Colon (tissue), 2 donors: ENCODE results near the gene VWA8.

ENCODE experiments used
- FAIRE-seq: peaks from 2 replicates; lab custom pipeline; 2012; peaks lifted over from hg19 to GRCh38; lab: Jason Lieb, UNC
- donor health status: control.
- donor health status: control.

VWA8 gene

DNA sequence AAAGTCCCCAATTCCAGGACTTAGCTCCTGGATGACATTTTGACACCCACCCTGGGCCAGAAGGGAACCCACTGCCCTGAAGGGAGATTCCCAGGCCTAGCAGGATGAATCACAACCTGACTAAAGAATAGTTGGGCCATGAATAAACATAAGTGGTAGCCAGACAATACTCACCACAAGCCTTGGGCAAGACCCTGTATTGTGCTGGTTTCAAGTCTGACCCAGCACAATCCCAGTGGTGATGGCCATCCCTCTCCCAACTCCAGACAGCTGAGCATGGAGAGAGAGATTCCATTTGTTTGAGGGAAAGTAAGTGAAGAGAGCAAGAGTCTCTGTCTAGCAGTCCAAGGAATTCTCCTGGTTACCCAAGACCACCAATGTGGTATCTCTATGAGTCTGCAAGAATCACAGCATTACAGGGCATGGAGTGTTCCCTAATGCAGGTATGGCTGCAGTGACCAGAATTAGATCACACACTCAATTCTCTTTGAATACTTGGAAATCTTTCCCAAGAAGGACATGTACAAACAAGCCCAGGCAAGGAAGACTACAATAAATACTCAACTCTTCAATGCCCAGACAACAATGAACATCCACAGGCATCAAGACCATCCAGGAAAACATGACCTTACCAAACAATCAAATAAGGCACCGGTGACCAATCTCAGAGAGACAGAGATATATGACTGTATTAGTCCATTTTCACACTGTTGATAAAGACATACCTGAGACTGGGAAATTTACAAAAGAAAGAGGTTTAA lies 158.0 kb downstream of the VWA8 start:
- no peak for FAIRE-seq

DNA sequence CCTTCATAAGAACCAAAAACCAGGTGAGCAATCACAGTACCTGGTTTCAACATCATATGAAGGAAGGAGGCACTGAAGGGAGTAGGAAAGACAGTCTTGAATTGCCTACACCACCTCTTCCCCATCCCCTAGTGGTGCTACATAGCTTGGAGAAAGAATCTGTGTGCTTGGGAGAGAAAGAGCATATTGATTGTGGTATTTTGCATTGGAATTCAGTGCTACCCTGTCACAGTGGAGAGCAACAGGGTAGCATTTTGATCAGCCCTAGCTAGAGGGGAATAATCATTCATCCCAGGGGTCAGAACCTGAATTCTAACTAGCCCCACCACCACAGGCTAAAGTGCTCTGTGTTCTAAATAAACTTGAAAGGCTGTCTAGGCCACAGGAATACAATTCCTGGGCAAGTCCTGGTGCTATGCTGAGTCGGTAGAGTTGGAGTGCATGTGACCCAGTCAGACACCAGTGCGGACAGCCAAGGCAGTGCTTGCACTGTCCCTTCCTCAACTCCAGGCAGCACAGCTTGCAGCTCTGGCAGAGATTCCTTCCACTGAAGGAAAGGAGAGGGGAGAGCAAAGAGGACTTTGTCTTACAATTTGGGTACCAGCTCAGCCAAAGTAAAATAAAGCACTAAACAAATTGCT lies 158.7 kb downstream of the VWA8 start:
- FAIRE-seq: no peak

DNA sequence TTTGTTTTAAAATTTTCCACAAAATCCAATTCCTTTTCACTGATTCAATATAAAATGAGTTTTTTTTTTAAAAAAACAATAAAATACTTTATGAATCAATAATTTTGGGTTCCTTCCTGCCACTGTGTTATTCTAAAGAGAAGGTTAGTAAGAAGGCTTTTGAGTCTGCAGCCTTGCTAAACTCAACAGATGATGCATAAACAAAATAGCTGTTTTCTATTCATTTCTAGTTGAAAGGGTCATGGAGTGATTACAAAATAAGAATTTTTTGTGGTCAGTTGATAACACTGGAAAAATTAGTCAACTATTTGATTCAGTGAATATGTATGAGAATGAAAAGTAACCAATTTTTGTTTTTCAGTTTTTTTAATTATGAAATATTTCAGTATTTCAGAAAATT lies 169.9 kb downstream of the VWA8 start:
- no peak for FAIRE-seq

DNA sequence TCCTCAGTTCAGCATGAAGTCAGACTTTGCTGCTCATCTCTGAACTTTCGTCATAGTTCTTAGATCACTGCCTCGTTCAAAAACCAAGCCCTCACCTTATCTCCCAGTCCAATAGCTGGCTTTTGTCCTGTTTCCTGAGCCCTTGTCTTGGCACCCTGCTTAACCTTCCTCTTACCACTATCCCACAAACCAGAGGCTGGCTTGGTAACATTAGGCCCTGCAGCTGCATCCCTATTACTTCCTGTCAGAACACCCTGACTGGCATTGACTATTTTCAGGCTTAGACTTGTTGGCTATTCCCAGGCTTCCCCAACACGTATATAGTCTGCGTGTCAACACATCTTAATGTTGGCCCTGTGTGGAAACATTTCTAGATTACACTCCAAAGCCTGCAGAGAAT lies 172.4 kb downstream of the VWA8 start:
- no peak for FAIRE-seq

DNA sequence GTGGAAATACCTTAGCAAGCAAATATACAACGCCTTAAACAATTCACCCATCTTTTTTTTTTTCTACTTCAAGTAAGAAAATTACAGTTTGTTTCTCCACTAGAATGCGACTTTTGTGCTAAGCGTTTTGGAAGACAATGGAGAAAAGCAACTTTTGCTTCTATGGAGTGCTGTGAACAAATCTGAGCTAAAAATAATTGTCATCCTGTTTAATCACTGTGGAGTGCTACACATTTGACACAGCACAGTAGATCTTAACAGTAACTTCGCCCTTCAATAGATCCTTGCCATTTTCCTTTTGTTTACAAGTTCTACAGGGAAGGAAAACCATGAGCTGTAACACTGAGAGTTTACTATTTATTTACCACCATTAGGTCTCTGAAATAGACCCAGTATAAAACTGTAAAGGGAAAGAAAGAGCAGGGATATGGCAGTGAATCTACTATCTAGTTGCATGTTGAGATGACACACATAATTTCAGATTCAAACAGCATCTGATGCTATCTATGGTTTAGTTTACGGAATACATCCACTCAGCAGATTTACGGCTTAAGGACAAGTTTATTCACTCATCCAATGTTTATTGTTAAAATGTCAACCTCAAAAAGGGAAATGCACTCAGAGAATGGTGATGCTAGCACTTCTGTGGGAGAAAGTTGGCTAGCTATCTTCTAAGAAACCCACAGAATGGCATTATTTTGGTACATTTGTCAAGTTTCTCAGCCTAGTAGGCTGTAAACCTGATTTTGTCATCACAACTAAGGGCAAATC lies 175.3 kb downstream of the VWA8 start:
- FAIRE-seq: no peak

DNA sequence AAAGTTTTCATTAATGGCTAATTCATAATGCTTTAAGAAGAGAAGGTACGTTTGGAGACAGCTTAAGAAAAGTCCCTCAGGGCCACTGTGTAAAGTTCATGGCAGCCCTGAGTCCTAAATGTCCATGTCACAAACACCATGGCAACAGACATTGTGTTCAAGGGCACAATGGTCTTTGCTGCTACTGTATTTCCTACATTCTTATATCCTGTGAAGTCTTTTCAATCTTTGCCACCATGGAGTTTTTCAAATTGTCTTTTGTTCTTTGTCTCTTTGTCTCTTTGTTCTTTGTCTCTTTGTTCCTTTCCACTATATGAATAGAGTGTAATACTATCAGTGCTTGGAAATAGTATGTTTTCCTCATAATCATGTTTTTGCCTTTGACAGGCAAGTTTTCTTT lies 178.8 kb downstream of the VWA8 start:
- no peak for FAIRE-seq

DNA sequence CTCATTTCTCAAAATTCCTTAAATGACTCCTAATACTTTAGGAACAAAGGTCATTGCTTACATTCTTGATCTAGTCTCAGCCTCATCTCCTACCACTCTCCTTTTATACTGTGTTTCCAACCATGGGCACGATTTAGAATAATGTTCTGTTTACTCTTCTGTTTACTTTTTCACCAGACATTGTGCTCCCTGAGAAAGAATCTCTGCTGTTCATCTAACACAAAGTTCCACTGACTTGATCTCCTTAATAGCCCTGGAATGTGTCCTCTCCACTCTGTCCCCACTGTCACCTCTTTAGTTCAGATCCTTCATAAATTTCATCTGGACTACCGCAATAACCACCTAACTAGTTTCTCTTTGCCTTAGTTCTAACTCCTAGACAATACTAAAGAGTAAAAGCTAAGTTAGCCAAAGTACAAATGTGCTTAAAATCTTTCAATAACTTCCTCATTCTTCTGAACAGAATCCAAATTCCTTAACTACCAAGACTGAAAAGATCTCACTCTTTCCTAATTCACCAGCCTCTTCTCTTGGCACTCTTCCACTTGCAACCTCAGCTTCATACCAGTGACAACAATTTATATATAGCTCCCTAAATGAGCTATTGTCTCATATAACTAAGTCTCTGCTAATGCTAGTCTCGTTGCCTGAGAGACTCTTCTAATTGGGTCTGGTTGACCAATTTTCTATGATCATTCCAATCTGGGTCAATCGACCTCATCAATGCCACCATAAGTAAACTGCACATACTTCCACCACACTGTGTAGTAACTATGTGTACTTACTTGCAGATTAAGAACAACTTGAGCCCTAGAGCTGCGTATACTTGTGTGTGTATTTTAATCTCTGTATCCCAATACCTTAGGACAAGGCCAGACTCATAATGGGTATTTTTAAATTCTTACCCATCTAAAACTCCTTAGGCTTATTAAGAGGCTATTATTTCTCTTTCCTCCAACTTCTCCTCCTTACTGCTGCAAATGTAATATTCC lies 179.9 kb downstream of the VWA8 start:
- FAIRE-seq: no peak

DNA sequence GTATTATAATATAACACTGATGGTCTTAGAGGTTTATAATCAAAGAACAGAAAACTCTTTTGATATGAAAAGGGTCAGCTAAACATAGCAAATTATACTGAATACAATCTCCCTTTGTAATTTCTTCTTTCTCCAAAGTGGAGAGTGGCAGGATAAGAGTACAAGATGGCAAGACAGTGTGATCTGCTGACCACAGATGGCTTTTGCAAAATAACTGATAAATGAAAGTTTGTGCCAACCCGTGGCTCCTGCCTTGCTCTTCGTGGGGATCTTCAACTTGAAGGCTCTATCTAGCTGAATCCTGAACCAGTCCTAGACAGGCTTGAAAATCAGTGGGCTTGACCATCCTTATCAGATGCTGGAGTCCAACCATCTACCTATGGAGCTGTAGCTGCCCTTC lies 185.7 kb downstream of the VWA8 start:
- FAIRE-seq: no peak

DNA sequence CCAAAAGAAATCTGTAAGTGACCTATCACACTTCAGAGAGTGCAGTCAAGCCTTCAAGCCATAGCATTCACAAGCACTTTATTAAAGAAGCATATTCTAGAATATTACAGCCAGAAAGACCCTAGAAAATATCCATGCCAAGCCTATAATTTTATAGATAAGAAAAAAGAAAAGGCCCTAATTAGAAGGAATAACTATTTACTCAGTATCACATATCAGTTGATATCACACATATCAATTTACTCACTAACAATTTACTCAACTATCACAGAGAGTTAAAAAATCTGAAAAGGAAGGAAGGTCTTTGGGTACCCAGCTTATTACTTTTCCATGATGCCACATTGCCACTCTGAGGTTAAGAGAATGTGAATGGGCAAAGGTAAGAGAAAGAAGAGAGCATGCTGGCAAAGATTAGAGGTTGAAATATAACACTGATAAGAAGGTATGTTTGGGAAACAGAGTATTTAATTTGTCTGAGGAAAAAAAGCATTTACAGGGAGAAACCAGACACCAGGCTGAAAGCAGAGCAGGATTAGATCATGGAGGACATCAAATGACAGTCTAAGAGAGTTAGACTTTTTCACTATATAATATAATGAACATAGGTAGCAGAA lies 186.2 kb downstream of the VWA8 start:
- no peak for FAIRE-seq

DNA sequence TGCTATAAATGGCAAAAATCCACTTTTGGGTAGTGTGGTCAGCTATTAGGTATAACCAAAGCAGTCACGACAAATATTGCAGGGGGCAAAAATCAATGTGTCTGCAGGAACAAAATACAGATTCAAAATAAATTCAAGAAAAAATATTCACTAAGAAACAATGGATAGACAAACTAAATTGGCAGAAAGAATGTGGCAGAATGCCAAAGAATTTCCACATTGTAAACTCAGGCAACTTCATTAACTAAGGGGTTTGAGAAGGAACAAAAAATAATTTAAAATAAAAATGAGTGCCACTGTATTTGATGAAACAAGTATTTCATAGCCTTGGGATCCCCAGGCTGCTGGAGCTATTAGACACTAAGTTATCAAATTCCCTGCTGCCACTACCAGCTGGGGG lies 193.1 kb downstream of the VWA8 start:
- no peak for FAIRE-seq

DNA sequence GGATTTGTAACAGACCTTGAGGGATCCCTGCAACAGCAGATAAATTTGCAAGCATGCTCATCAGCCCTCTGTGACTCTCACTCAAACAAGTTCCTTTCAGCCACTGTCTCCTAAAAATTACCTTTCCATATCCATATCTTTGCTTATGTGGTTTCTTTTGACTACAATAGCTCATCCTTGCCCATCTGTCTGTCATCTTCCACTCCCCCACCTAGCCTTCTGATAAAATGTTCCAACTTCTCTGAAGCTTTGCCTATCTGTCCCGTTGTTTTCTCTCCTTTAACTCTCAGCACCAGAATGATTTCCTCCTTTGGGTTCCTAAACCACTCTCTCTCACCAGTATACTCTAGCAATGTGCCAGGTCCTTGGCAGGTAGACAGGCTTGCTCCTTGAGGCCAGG lies 194.5 kb downstream of the VWA8 start:
- FAIRE-seq: no peak

DNA sequence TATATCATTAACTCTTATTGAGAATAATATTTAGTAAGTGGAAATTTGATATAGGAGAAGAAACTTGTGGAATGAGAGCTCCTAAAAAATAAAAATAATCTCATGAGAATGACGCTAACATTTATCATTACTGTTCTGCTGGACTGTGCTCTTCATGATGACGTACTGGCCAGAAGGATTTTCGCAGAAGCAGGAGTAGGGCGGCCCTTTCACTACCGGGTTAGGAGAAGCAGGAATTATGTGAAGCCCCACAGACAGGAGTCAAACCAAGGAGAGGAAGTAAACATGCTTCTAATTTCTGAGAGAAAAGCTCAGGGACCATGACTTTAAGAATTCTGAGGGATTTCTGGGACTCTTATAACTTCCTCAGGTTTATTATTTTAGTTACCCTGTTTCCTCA lies 195.1 kb downstream of the VWA8 start:
- FAIRE-seq: no peak

DNA sequence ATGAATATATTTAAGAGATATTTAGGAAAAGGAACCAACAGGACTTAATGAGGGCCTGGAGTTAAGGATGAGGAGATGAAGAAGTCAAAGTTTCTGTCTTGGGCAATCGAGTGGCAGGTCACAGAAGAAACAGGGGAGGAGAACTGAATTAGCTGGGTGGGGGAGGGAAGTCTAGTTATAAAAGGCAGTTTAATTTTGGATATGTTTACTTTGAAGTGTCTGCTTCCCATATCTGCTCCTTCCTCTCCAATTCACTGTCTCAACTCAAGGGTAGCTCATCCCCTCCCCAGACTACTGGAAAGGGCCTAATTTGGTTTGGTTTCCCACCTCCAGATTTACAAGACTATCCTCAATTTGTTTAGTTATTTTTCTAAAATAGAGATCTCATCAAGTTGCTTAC lies 195.9 kb downstream of the VWA8 start:
- FAIRE-seq: no peak

DNA sequence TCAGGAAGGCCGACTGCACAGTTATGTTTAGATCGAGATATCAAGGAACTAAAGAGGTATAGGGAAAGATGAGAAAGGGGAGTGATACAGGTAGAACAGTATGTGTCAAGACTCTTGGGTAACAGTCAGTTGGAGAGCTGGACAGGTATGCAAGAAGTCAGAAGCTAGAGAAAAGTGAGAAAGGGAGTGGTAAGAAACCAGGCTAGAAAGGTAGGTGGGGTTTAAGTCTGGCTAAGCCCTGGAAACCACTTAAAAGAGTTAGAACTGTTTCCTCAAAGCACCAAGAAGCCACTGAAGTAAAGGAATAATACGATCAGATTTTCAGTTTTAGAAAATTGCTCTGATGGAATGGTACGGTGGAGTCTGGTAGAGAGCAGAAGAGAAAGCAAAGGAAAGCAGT lies 196.4 kb downstream of the VWA8 start:
- no peak for FAIRE-seq

DNA sequence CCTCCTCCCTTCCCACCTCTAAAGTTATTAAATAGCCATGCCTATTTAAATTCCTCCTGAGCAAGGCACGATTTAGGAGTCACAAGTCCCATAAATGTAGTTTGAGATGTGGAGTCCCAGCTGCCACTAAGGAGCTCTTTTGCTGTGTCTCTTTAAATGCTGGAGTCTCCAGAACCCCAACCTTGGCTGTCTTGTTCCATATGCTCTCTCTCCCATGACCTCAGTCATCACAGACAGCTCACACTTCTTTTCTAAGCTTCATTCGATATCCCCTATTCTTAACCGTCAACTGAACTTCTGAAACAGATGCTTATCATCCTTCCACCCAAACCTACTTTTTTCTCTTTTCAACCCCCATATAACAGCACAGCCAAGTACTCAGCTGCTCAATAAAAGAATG lies 197.1 kb downstream of the VWA8 start:
- no peak for FAIRE-seq

DNA sequence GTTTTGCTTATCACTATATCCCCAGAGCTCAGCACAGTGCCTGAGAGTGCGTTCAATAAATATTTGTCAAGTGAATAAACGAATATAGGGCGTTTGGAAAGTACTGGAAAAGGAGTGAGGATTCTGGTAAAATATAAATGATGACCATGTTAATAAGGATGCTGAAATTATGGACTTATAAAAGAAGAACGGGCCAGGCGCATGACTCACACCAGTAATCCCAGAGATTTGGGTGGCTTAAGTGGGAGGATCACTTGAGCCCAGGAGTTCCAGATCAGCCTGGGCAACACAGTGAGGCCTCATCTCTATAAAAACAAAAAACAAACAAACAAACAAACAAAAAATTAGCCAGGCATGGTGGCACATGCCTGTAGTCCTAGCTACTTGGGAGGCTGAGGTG lies 198.1 kb downstream of the VWA8 start:
- FAIRE-seq: no peak

DNA sequence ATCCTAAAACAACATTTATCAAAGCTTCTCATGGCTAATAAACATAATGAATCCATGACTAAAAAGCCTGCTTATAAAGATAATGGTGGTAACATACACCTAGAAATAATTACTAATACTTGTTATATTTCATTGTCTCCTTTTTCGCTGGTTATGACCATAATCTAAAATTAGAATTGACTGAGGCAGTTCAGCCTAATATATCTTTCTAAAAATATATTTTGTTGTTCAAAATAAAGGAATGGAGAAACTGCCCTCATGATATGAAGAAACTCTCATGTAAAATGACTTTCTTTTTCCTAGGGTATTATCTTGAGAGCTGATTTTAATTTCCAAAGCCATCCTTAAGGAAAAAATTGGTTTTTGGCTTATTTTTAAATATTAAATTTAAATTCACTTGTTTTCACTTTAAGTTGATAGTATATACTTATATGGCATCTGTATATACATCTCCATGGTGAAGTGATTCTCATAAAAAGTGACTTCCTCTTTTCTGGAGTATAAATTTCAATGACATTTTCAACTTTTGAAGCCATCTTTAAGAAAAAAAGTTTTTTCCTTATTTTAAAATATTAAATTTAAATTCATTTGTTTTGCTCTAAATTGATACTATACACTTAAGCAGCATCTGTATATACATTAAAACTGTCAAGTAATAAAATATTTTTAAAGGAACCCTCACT lies 204.6 kb downstream of the VWA8 start:
- peak; percentile 72 for FAIRE-seq

DNA sequence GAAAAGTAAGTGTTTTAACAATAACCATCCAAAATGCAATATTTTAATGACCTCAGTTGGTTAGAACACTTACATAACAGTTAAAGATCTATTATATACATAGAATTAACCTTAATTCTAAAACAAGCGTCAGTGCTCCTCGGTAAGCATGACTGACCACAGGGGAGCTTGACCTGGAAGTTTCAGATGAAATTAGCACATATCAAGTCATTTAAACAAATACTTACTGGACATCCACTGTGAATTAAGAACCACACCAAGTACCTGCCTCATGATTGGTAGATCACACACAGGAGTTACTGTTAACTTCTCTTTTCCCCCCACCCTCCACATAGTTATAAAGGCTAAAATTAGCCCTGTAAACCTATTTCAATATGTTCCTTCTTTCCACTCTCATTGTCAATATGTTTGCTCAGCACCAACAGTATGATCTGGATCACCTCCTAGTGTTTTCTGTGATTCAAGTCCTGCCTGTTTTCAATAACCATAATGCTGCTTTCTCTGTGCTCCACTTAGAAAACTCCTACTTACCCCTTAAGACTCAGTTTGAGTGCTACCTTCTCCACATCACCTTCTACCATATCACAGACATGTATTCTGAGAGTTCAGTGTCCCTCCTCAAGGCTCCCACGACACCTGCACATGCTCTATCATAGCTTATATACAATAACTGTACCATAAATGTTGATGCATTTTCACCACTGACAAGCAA lies 209.0 kb downstream of the VWA8 start:
- no peak for FAIRE-seq

DNA sequence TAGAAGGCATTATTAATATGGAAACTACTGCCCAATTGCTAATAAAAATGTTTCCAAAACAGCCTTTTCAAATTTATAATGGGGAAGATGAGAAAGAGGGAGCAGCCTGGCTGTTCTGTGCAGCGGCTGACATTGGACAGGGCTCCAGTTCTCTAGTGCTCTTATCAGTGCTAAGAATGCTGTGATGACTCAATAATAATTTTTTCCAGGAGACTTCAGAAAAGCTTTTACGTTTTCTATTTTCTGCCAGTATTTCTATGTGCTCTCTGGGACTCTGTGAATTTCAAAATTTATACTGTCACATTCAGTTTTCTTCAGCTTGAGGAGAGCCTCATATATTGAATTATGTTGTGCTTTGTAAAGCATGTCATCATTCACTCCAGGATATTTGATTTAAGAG lies 209.6 kb downstream of the VWA8 start:
- FAIRE-seq: no peak

DNA sequence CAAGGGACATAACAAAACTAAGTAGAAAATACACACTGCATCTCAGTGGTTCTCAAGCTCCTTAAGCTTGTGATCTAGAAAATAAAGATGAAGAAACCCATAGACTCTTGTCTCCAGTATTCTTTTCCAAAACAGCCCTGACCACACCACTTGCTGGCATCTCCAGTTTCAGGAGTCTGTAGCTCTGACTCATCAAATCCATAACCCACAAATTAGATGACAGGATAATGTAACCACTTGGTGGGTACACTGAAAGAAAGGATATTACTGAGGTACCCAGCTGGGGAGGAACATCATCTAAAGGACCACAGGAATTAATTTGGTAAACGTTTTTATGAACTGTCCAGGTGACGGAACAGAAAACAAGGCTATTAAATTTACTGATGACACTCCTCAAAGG lies 214.7 kb downstream of the VWA8 start:
- no peak for FAIRE-seq
